HG03025 (cell line): Measurements from ENCODE around the gene PDK2.

ENCODE experiments used
- ATAC-seq: cut with Tn5 transposase; IDR thresholded peaks from one replicate; pipeline ENCODE4 v1.9.1; 2021; ENCODE audit warnings: mild to moderate bottlenecking, moderate library complexity; ENCODE audit not compliant: unreplicated experiment, low FRiP score

Gene PDK2

GRCh38 chr17:50076591-50077235, 18.4 kb upstream of the PDK2 start:
- no peak for ATAC-seq

- ATAC-seq = no peak
Observed at GRCh38 chr17:50078430-50078829, 16.7 kb upstream of the PDK2 start.

- ATAC-seq = no peak
Observed at GRCh38 chr17:50079334-50080095, 15.6 kb upstream of the PDK2 start.

GRCh38 chr17:50080096-50080480, 15.1 kb upstream of the PDK2 start:
- ATAC-seq = no peak

GRCh38 chr17:50080827-50081226, 14.3 kb upstream of the PDK2 start:
- no peak for ATAC-seq

GRCh38 chr17:50081757-50082156, 13.4 kb upstream of the PDK2 start:
- ATAC-seq = no peak

- ATAC-seq = no peak
Observed at GRCh38 chr17:50087246-50087911, 7.8 kb upstream of the PDK2 start.

GRCh38 chr17:50087912-50088405, 7.2 kb upstream of the PDK2 start:
- no peak for ATAC-seq

GRCh38 chr17:50088952-50089825, 6.0 kb upstream of the PDK2 start:
- ATAC-seq = no peak

GRCh38 chr17:50090071-50090470, 5.1 kb upstream of the PDK2 start:
- ATAC-seq = no peak

GRCh38 chr17:50090971-50091917, 3.9 kb upstream of the PDK2 start:
- no peak for ATAC-seq

GRCh38 chr17:50091918-50092285, 3.2 kb upstream of the PDK2 start:
- no peak for ATAC-seq

- ATAC-seq = no peak
Observed at GRCh38 chr17:50093246-50093645, 1.9 kb upstream of the PDK2 start.

GRCh38 chr17:50093807-50094206, 1.3 kb upstream of the PDK2 start:
- no peak for ATAC-seq

GRCh38 chr17:50094243-50094752, 853 bp upstream of the PDK2 start:
- no peak for ATAC-seq

GRCh38 chr17:50095626-50096037, 481 bp downstream of the PDK2 start:
- ATAC-seq = no peak

GRCh38 chr17:50096092-50096491, 941 bp downstream of the PDK2 start:
- ATAC-seq = no peak

GRCh38 chr17:50096758-50097157, 1.6 kb downstream of the PDK2 start:
- no peak for ATAC-seq

- ATAC-seq = no peak
Observed at GRCh38 chr17:50097455-50097854, 2.3 kb downstream of the PDK2 start.
